Upper lobe of left lung (tissue), 4 donors: Measurements from ENCODE around the gene SCO1.

ENCODE experiments used
- POLR2A ChIP-seq, 4 donors: fragments of 450-650 bp; IDR thresholded peaks; one replicate each; pipeline ENCODE4 v1.5.1; 2016 to 2017; ENCODE audit warnings: antibody characterized with exemption in 4 of 4, mild to moderate bottlenecking in 2 of 4
- POLR2AphosphoS5 ChIP-seq, 2 donors: sonication (generic); formaldehyde crosslinking; IDR thresholded peaks; one replicate each; pipeline ENCODE4 v1.5.1; 2017; ENCODE audit warnings: antibody characterized with exemption in 2 of 2
- TF ChIP-seq, protein P1 (sequence below), 6 experiments: fragments of 450-650 bp in 4 of 6; fragments of 200-600 bp in 2 of 6; sonication (generic) in 2 of 6; IDR thresholded peaks; one replicate each; pipeline ENCODE4 v1.5.1; 2016 to 2019; ENCODE audit warnings: antibody characterized with exemption in 6 of 6

DNA sequence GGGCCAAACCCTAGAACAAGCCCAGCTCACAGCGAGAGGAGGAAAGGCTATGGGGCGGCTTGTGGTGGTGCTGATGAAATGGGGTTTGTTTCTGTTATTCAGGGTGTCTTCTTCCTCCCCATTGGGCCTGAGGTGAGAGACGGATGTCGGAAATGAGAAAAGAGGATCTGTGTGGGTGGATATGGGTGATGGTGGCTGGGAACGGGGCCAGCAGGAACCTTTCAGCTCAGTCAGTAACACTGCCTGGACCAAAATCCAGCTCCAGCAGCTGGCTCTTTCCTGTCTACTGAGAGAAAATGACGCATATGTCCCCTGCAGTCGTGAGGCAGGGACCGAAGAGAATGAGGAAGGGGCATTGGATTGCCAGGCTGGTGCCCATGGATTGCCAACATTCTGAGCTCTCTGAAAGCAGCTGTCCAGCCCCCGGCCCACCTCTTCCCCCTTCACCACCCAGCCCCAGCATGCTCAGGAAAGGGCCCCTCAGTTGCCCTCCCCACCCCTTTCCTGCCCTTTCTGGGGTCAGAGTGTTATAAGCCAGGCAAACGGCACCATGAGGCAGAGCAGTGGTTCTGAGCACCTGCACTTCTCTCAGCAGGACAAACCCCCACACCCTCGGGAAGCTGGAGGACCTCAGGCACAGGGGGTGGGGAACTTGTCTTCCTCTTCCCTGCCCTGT, 44.2 kb downstream of the SCO1 start:
- TF ChIP-seq, protein P1, sequence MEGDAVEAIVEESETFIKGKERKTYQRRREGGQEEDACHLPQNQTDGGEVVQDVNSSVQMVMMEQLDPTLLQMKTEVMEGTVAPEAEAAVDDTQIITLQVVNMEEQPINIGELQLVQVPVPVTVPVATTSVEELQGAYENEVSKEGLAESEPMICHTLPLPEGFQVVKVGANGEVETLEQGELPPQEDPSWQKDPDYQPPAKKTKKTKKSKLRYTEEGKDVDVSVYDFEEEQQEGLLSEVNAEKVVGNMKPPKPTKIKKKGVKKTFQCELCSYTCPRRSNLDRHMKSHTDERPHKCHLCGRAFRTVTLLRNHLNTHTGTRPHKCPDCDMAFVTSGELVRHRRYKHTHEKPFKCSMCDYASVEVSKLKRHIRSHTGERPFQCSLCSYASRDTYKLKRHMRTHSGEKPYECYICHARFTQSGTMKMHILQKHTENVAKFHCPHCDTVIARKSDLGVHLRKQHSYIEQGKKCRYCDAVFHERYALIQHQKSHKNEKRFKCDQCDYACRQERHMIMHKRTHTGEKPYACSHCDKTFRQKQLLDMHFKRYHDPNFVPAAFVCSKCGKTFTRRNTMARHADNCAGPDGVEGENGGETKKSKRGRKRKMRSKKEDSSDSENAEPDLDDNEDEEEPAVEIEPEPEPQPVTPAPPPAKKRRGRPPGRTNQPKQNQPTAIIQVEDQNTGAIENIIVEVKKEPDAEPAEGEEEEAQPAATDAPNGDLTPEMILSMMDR (IDR thresholded peaks at IDR 0.05): no peak
- TF ChIP-seq POLR2AphosphoS5 (IDR thresholded peaks at IDR 0.05): no peak
- no peak for TF ChIP-seq POLR2A (IDR thresholded peaks at IDR 0.05)
